GM23248 (cell line): ENCODE measurements around the gene POLA2.

ENCODE experiments used
- EZH2 ChIP-seq: fragments of 200-600 bp; sonication (generic); IDR thresholded peaks from 2 replicates; pipeline ENCODE4 v1.6.1; 2018; ENCODE audit warnings: antibody characterized with exemption, mild to moderate bottlenecking; ENCODE audit not compliant: insufficient read depth, poor library complexity, severe bottlenecking
- EZH2phosphoT487 ChIP-seq: fragments of 200-600 bp; sonication (generic); IDR thresholded peaks from 2 replicates; pipeline ENCODE4 v1.6.1; 2018; ENCODE audit warnings: antibody characterized with exemption, moderate library complexity, mild to moderate bottlenecking, low read depth; ENCODE audit not compliant: insufficient read depth

DNA sequence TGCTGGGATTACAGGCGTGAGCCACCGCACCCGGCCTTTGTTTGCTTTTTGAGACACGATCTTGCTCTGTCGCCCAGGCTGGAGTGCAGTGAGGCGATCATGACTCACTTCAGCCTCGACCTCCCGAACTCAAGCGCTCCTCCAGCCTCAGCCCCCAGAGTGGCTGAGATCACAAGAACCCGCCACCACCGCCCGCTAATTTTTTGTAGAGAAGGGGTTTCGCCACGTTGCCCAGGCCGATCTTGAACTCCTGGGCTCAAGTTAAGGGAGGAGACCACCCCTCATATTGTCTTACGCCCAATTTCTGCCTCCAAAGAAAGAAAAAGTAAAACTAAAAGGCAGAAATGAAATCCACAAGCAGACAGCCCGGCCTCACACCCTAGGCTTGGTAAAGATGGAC, 1.5 kb upstream of the POLA2 start:
- TF ChIP-seq EZH2 (no peak), EZH2phosphoT487 (no peak)
